Left forelimb (tissue), 1 donor: ENCODE results near the gene RFX7.

ENCODE experiments used
- DNase-seq: peaks from one replicate; pipeline ENCODE4 v3.0.0-alpha.2; 2018; ENCODE audit warnings: low spot score

Gene RFX7

GRCh38 chr15:56045068-56045748, 198.5 kb downstream of the RFX7 start:
- no peak for DNase-seq

- no peak for DNase-seq
Observed at GRCh38 chr15:56042982-56043980, 200.4 kb downstream of the RFX7 start.

GRCh38 chr15:56042498-56042897, 201.2 kb downstream of the RFX7 start:
- no peak for DNase-seq

- no peak for DNase-seq
Observed at GRCh38 chr15:56042031-56042430, 201.6 kb downstream of the RFX7 start.

GRCh38 chr15:56040081-56041035, 203.3 kb downstream of the RFX7 start:
- no peak for DNase-seq

GRCh38 chr15:56038707-56039106, 205.0 kb downstream of the RFX7 start:
- no peak for DNase-seq

GRCh38 chr15:56038015-56038414, 205.7 kb downstream of the RFX7 start:
- no peak for DNase-seq
